HG02870 (cell line): ENCODE results near the gene PIAS4.

Experiments
- ATAC-seq: cut with Tn5 transposase; IDR thresholded peaks from one replicate; pipeline ENCODE4 v1.9.1; 2021; ENCODE audit warnings: mild to moderate bottlenecking, moderate library complexity; ENCODE audit not compliant: unreplicated experiment

PIAS4 gene

GRCh38 chr19:4068047-4068966, 60.8 kb downstream of the PIAS4 start:
- ATAC-seq = no peak

GRCh38 chr19:4069331-4069959, 61.9 kb downstream of the PIAS4 start:
- ATAC-seq = no peak

DNA sequence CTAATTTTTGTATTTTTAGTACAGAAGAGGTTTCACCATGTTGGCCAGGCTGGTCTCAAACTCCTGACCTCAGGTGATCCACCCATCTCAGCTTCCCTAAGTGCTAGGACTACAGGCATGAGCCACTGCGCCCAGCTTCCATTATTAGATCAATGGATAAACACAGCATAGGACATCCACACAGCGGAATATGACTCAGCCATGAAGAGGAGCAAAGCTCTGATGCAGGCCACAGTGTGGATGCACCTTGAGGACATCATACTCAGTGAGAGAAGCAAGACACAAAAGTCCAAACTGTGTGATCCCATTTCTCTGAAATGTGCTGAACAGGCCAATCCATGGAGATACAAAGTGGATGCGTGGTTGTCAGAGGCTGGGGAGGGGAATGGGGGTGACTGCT, 64.1 kb downstream of the PIAS4 start:
- ATAC-seq = no peak

DNA sequence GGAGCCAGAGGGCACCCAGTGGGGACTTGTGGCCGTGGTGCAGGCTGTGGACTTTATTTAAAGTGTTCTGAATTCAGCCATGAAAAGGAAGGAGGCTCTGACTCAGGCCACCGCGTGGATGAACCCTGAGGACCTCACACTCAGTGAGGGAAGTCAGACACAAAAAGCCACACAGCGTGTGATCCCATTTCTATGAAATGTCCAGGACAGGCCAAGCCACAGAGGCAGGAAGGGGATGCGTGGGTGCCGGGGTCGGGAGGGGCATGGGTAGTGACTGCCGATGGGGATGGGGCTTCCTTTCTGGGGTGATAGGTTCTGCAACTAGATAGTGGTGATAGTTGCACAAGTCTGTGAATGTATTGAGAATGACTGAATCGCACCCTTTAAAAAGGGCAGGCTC, 67.8 kb downstream of the PIAS4 start:
- no peak for ATAC-seq

DNA sequence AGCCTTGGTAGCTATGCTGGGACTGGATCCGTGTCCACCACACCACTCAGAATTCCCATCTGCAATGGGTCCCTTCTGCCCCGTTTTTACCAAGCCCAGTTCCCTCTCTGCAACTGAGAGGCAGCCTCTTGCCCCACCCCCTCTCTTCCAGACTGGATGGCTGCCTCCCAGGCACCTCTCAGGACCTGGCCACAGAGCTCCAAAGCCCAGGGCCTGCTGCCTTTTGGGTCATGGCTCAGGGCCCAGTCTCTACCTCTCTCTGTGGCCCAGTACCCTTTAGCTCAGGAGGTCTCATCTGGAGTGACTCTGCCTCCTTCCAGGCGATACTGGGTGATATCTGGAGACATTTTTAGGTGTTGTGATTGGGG, 69.5 kb downstream of the PIAS4 start:
- ATAC-seq = no peak

GRCh38 chr19:4077800-4078684, 70.5 kb downstream of the PIAS4 start:
- no peak for ATAC-seq

DNA sequence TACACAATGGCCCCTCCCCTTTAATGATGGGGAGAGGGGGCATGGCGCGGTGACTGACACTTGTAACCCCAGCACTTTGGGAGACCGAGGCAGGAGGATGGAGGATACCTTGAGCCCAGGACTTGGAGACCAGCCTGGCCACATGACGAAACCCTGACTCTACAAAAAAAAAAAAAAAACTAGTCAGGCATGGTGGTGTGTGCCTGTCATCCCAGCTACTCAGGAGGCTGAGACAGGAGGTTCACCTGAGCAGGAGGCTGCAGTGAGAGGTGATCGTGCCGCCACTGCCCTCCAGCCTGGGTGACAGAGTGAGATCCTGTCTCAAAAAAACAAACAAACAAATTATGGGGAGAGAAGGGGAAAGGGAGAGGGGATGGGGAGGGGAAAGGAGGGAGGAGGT, 72.9 kb downstream of the PIAS4 start:
- no peak for ATAC-seq

DNA sequence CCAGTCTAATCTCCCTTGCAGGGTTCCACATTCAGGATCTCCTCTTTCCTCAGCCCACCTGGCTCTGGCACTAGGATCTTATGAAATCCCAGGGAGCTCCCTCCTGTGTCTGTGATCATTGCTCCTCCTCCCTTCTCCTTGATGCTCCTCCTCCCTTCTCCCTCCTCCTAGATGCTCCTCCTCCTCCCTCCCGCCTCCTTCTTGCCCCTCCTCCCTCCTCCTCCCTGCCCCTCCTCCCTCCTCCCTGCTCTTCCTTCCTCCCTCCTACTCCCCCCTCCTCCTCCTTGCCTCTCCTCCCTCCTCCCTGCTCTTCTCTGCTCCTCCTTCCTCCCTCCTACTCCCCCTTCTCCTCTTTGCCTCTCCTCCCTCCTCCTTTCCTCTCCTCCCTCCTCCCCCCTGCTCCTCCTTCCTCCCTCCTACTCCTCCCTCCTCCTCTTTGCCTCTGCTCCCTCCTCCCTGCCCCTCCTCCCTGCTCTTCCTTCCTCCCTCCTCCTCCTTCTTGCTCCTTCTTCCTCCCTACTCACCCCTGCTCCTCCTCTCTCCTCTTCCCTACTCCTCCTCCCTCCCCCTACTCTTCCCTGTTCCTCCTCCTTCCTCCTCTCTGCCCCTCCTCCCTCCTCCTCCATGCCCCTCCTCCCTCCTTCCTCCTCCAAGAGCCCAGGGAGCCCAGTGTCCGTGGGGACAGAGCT, 74.0 kb downstream of the PIAS4 start:
- ATAC-seq = no peak

GRCh38 chr19:4082172-4082571, 74.6 kb downstream of the PIAS4 start:
- no peak for ATAC-seq

DNA sequence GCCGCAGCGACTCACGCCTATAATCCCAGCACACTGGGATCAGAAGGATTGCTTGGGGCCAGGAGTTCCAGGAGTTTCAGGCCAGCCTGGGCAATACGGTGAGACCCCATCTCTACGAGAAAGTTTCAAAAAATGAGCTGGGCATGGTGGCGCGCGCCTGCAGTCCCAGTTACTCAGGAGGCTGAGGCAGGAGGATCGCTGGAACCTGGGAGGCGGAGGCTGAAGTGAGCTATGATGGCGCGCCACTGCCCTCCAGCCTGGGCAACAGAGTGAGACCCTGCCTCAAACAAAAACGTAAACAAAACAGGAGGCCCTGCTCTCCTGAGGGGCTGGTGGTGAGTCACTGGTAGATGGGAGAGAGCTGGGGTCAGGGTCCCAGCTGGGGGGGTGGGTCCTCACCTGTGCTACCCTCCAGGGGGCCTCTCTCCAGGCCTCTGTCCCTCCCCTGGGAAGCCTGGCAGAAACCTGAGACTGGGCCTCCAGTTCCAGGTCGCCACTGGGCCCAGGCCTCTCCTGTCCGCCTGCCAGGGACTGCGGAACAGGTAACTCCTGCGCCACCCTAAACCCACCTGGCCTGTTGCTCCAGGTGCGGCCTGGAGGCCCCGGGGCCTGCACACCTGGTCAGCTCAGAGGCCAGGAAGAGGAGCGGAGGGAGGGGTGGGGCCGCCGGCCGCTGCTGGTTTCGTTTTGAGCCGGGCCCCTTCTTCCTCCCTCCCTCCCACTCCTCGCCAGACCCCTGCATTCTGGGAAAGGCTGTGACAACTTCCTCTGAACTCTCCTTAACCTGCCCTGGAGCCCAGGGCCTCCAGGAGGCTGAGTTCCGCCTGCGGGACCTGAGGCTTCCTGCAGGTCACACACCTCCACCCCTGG, 76.4 kb downstream of the PIAS4 start:
- no peak for ATAC-seq

- no peak for ATAC-seq
Observed at GRCh38 chr19:4084547-4084877, 77.0 kb downstream of the PIAS4 start.

DNA sequence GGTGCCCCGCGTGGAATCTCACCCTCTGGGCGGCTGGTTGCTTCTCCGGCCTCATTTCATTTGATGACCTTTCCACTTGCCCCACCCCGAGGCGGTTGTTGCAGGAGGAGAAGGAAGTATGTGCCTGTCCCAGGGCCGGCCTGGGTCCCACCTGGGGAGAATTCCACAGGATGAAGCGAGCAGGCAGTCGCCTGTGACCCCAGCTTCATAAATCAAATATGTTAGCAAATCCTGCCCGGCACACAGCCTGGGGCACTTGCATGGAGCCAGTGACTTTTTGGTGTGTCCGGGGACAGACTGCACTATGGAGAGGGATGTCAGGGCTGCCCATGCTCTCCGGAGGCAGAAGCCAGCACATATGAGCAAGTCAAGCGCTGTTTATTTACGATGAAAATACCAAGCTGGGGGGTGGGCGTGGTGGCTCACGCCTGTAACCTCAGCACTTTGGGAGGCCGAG, 78.9 kb downstream of the PIAS4 start:
- ATAC-seq = no peak

DNA sequence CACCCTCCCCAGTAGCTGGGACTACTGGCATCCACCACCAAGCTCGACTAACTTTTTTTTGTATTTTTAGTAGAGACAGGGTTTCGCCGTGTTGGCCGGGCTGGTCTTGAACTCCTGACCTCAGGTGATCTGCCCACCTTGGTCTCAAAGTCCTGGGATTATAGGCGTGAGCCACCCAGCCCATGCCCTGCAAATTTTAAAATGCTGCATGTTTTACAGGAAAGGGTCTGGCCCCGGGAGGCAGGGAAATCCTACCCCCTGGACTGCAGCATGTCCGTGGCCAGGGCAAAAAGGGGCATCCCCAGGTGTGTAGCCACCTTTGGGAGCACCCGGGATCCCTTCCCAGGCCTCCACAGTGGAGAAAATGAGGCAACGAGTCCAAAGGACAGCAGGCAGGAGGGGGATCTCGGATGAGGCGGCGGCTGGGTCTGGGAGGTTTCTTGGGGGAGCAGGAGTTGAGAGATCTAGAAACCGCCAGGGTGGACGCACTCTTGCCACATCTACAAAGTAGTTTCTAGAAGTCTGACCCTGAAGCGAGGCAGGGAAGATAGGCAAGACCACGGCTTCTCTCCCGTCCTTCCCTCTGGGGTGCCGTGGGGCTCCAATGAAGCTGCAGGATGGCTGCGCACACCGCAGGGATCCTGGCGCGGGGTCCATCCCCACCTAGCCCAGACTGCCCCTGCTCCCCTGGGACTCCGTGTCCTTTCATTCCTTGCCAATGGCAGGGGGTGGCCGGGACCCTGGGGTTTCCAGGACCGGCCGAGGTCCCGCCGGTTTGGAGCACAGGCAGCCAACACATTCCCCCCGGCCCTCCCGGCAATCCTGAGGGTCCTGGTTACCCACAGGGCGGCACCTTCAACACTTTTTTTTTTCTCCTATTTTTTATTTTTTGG, 80.5 kb downstream of the PIAS4 start:
- ATAC-seq = no peak

GRCh38 chr19:4088975-4089374, 81.4 kb downstream of the PIAS4 start:
- ATAC-seq = no peak
